Epithelial cell of esophagus (primary cell): ENCODE data around the gene CEBPG.

Experiments used
- DNase-seq: peaks from one replicate; pipeline ENCODE4 v3.0.0; 2010; ENCODE audit warnings: low read depth
- H3K4me3 ChIP-seq: 2 replicates; pipeline ENCODE4 v1.5.1; 2011; ENCODE audit warnings: mild to moderate bottlenecking, low read length, control low read depth
- CTCF ChIP-seq: IDR thresholded peaks from 2 replicates; pipeline ENCODE4 v1.5.1; 2011; ENCODE audit warnings: low read depth, mild to moderate bottlenecking, low read length, control low read depth, inconsistent platforms; ENCODE audit not compliant: insufficient read depth; ENCODE audit errors: missing control alignments

The CEBPG gene

GRCh38 chr19:33410915-33411401, 37.4 kb downstream of the CEBPG start:
- no peak for DNase-seq
- no peak for TF ChIP-seq CTCF
- H3K4me3 ChIP-seq = no peak overlapping the region

GRCh38 chr19:33411621-33412180, 38.2 kb downstream of the CEBPG start:
- H3K4me3 ChIP-seq = no peak overlapping the region
- no peak for DNase-seq
- TF ChIP-seq CTCF = no peak

- no peak for DNase-seq
- TF ChIP-seq CTCF = no peak
- no peak overlapping the region for H3K4me3 ChIP-seq
Measured at GRCh38 chr19:33412601-33413425, 39.3 kb downstream of the CEBPG start.

- no peak overlapping the region for H3K4me3 ChIP-seq
- TF ChIP-seq CTCF = no peak
- DNase-seq = no peak
Measured at GRCh38 chr19:33413426-33413725, 39.9 kb downstream of the CEBPG start.

- DNase-seq = no peak
- H3K4me3 ChIP-seq = no peak overlapping the region
- no peak for TF ChIP-seq CTCF
Measured at GRCh38 chr19:33413868-33414666, 40.6 kb downstream of the CEBPG start.

- no peak overlapping the region for H3K4me3 ChIP-seq
- no peak for TF ChIP-seq CTCF
- no peak for DNase-seq
Measured at GRCh38 chr19:33414667-33415605, 41.4 kb downstream of the CEBPG start.
